SK-N-MC (cell line): Measurements from ENCODE around the gene AMPD2.

Experiments
- EZH2 ChIP-seq: fragments of 200-600 bp; sonication (generic); IDR thresholded peaks from one replicate; pipeline ENCODE4 v1.6.1; 2017; ENCODE audit warnings: antibody characterized with exemption
- FOXP2 ChIP-seq: optimal IDR thresholded peaks from 2 replicates; pipeline ENCODE3; 2011; ENCODE audit warnings: mild to moderate bottlenecking, moderate library complexity; ENCODE audit not compliant: insufficient read depth; ENCODE audit errors: extremely low read length, control extremely low read depth
- POLR2AphosphoS5 ChIP-seq: IDR thresholded peaks from 2 replicates; pipeline ENCODE4 v1.6.1; 2012; ENCODE audit warnings: mild to moderate bottlenecking, low read depth, low read length, borderline replicate concordance

GRCh38 chr1:109586055-109586454 is 33.6 kb upstream of the AMPD2 start:
- no peak for TF ChIP-seq POLR2AphosphoS5
- no peak for TF ChIP-seq EZH2
- TF ChIP-seq FOXP2, result no peak
